Neural progenitor cell (in vitro differentiated cells): Measurements from ENCODE around the gene PEX11G. TPM values are rescaled to one million over a fixed set of nuclear protein-coding genes. Genes with fewer than 3 reads are reported as not detected.

Experiments
- DNase-seq: peaks from one replicate; pipeline ENCODE4 v3.0.0-alpha.2; 2016; ENCODE audit warnings: low spot score
- H2AFZ ChIP-seq: fragments of 200-600 bp; sonication (generic); replicated peaks from 2 replicates; pipeline ENCODE4 v1.6.1; 2016; ENCODE audit warnings: antibody characterized with exemption
- H3F3A ChIP-seq: fragments of 200-600 bp; sonication (generic); 2 replicates; pipeline ENCODE4 v1.6.1; 2016; ENCODE audit warnings: antibody characterized with exemption, low read depth
- H3K27ac ChIP-seq: fragments of 200-600 bp; sonication (generic); 2 replicates; pipeline ENCODE4 v1.5.1; 2016; ENCODE audit warnings: mild to moderate bottlenecking
- H3K27me3 ChIP-seq: fragments of 200-600 bp; sonication (generic); 2 replicates; pipeline ENCODE4 v1.6.1; 2016; ENCODE audit warnings: mild to moderate bottlenecking, moderate library complexity
- H3K36me3 ChIP-seq: fragments of 200-600 bp; sonication (generic); 2 replicates; pipeline ENCODE4 v1.5.1; 2016
- H3K4me1 ChIP-seq: fragments of 200-600 bp; sonication (generic); 2 replicates; pipeline ENCODE4 v1.6.1; 2016; ENCODE audit warnings: mixed run types
- H3K4me2 ChIP-seq: fragments of 200-600 bp; sonication (generic); 2 replicates; pipeline ENCODE4 v1.6.1; 2016
- H3K4me3 ChIP-seq: fragments of 200-600 bp; sonication (generic); 2 replicates; pipeline ENCODE4 v1.5.1; 2016
- H3K79me2 ChIP-seq: fragments of 200-600 bp; sonication (generic); 2 replicates; pipeline ENCODE4 v1.6.1; 2016; ENCODE audit warnings: low read depth
- H3K9ac ChIP-seq: fragments of 200-600 bp; sonication (generic); 2 replicates; pipeline ENCODE4 v1.6.1; 2016
- H3K9me3 ChIP-seq: fragments of 200-600 bp; sonication (generic); 2 replicates; pipeline ENCODE4 v1.5.1; 2016; ENCODE audit warnings: low read depth
- H4K20me1 ChIP-seq: fragments of 200-600 bp; sonication (generic); 2 replicates; pipeline ENCODE4 v1.6.1; 2016; ENCODE audit warnings: low read depth
- H3K27ac Mint-ChIP-seq: 3 replicates; pipeline ENCODE4 v1.8.0; 2021; ENCODE audit warnings: mixed read lengths
- H3K27me3 Mint-ChIP-seq: 2 replicates; pipeline ENCODE4 v1.8.0; 2022; ENCODE audit warnings: low read depth, mild to moderate bottlenecking, inconsistent platforms, moderate library complexity, mixed read lengths; ENCODE audit not compliant: insufficient read depth
- H3K36me3 Mint-ChIP-seq: 3 replicates; pipeline ENCODE4 v1.8.0; 2021; ENCODE audit warnings: mixed read lengths
- H3K4me1 Mint-ChIP-seq: 3 replicates; pipeline ENCODE4 v1.8.0; 2021; ENCODE audit warnings: mixed read lengths
- H3K4me3 Mint-ChIP-seq: 3 replicates; pipeline ENCODE4 v1.8.0; 2021; ENCODE audit warnings: mild to moderate bottlenecking, moderate library complexity, mixed read lengths
- H3K9me3 Mint-ChIP-seq: 3 replicates; pipeline ENCODE4 v1.8.0; 2020; ENCODE audit warnings: mixed read lengths
- EZH2 ChIP-seq: fragments of 200-600 bp; sonication (generic); IDR thresholded peaks from 2 replicates; pipeline ENCODE4 v1.6.1; 2017; ENCODE audit warnings: antibody characterized with exemption, mild to moderate bottlenecking, moderate library complexity
- EZH2phosphoT487 ChIP-seq: fragments of 200-600 bp; sonication (generic); IDR thresholded peaks from 2 replicates; pipeline ENCODE4 v1.6.1; 2017; ENCODE audit warnings: antibody characterized with exemption
- total RNA-seq: library from RNA; depleted of rRNA; stranded (reverse); fragments of >200 nt; gene quantifications from 2 replicates; pipeline ENCODE4 v1.2.3, GENCODE V29; 2015; ENCODE audit warnings: low replicate concordance
- TF ChIP-seq, protein P1 (sequence below): fragments of 200-600 bp; sonication (generic); IDR thresholded peaks from 2 replicates; pipeline ENCODE4 v1.5.1; 2017; ENCODE audit warnings: antibody characterized with exemption, mild to moderate bottlenecking

PEX11G gene
- total RNA-seq, 1 donor from 2014 or later: 1.0 TPM

GRCh38 chr19:7456964-7457541, 31.8 kb downstream of the PEX11G start:
- Histone ChIP-seq H3K79me2 (no peaks in the 10 kb centered on the region), H3F3A (no peaks in the 10 kb centered on the region), H3K9me3 (no peaks in the 10 kb centered on the region), H2AFZ (no peak overlapping the region), H3K4me3 (no peak overlapping the region), H3K27ac (no peak overlapping the region), H3K4me1 (no peaks in the 10 kb centered on the region), H3K36me3 (peaks cover 6% of the 10 kb centered on the region), H4K20me1 (no peaks in the 10 kb centered on the region), H3K9ac (no peak overlapping the region), H3K4me2 (no peak overlapping the region), H3K27me3 (no peaks in the 10 kb centered on the region)
- H3K36me3 Mint-ChIP-seq: peaks cover 43% of the 10 kb centered on the region
- H3K27me3 Mint-ChIP-seq: peaks cover 5% of the 10 kb centered on the region
- H3K27ac Mint-ChIP-seq: no peak overlapping the region
- DNase-seq: no peak
- TF ChIP-seq EZH2 (no peak), EZH2phosphoT487 (no peak)
- TF ChIP-seq, protein P1, sequence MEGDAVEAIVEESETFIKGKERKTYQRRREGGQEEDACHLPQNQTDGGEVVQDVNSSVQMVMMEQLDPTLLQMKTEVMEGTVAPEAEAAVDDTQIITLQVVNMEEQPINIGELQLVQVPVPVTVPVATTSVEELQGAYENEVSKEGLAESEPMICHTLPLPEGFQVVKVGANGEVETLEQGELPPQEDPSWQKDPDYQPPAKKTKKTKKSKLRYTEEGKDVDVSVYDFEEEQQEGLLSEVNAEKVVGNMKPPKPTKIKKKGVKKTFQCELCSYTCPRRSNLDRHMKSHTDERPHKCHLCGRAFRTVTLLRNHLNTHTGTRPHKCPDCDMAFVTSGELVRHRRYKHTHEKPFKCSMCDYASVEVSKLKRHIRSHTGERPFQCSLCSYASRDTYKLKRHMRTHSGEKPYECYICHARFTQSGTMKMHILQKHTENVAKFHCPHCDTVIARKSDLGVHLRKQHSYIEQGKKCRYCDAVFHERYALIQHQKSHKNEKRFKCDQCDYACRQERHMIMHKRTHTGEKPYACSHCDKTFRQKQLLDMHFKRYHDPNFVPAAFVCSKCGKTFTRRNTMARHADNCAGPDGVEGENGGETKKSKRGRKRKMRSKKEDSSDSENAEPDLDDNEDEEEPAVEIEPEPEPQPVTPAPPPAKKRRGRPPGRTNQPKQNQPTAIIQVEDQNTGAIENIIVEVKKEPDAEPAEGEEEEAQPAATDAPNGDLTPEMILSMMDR: no peak
- H3K9me3 Mint-ChIP-seq: peaks cover 23% of the 10 kb centered on the region
- no peaks in the 10 kb centered on the region for H3K4me1 Mint-ChIP-seq
- H3K4me3 Mint-ChIP-seq: no peak overlapping the region

DNA sequence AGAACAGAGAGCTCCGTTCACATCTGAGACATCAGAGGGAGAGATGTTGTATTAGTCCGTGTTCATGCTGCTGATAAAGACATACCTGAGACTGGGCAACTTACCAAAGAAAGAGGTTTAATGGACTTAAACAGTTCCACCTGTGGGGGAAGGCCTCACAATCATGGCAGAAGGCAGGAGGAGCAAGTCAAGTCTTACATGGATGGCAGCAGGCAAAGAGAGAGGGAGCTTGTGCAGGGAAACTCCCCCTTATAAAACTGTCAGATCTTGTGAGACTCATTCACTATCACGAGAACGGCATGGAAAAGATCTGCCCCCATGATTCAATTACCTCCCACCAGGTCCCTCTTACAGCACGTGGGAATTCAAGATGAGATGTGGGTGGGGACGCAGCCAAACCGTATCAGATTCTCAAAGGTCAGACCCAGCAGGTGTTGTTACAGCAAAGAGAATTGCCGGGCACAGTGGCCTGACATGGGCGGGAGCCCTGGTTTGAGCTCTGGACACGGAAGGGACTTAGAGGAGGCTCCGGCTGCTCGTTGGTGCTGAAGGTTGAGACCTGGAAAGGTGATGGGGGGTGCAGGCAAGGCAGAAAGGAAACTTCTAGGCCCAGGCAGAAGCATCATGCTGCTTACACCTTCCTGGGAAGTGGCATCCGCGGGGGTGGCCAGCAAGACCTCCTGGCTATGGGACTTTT, 33.1 kb downstream of the PEX11G start:
- Mint-ChIP-seq H3K9me3 (peaks cover 29% of the 10 kb centered on the region), H3K4me3 (no peak overlapping the region), H3K4me1 (no peaks in the 10 kb centered on the region), H3K27me3 (peaks cover 5% of the 10 kb centered on the region), H3K36me3 (peaks cover 49% of the 10 kb centered on the region), H3K27ac (no peak overlapping the region)
- H3K27me3 ChIP-seq: no peaks in the 10 kb centered on the region
- H3K9ac ChIP-seq: no peak overlapping the region
- no peak overlapping the region for H3K4me3 ChIP-seq
- no peaks in the 10 kb centered on the region for H4K20me1 ChIP-seq
- TF ChIP-seq, protein P1: no peak
- no peak for TF ChIP-seq EZH2
- no peak for TF ChIP-seq EZH2phosphoT487
- H3K4me1 ChIP-seq: no peaks in the 10 kb centered on the region
- no peaks in the 10 kb centered on the region for H3K79me2 ChIP-seq
- no peaks in the 10 kb centered on the region for H3F3A ChIP-seq
- no peak for DNase-seq
- no peak overlapping the region for H3K4me2 ChIP-seq
- H3K9me3 ChIP-seq: no peaks in the 10 kb centered on the region
- no peak overlapping the region for H3K27ac ChIP-seq
- peaks cover 6% of the 10 kb centered on the region for H3K36me3 ChIP-seq
- H2AFZ ChIP-seq: no peak overlapping the region

DNA sequence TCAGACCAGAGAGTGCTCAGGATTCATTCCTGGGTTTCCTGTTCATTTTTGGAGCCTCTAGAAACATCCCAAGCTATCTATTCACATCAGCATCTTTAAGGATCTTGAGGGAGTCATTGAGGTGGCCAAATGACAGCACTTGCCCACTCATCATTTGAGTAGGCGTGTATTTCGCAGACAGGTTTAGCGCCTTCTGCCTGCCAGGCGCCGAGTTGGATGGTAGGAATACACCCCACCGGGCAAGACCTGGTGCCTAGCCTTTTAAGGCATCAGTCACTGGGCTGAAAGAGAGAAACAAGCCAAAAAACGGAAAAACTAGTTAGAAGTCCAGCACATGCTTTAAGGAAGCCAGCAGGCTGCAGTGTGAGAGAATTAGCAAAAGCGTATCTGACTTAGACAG, 33.8 kb downstream of the PEX11G start:
- Mint-ChIP-seq H3K27ac (no peak overlapping the region), H3K36me3 (peaks cover 53% of the 10 kb centered on the region), H3K4me3 (no peak overlapping the region), H3K27me3 (peaks cover 5% of the 10 kb centered on the region), H3K4me1 (no peaks in the 10 kb centered on the region), H3K9me3 (peaks cover 36% of the 10 kb centered on the region)
- Histone ChIP-seq H3K4me1 (no peaks in the 10 kb centered on the region), H3F3A (no peaks in the 10 kb centered on the region), H4K20me1 (no peaks in the 10 kb centered on the region), H3K9ac (no peak overlapping the region), H3K9me3 (no peaks in the 10 kb centered on the region), H2AFZ (no peak overlapping the region), H3K4me2 (no peak overlapping the region), H3K79me2 (no peaks in the 10 kb centered on the region), H3K27ac (no peak overlapping the region), H3K36me3 (peaks cover 6% of the 10 kb centered on the region), H3K4me3 (no peak overlapping the region), H3K27me3 (no peaks in the 10 kb centered on the region)
- DNase-seq: no peak
- TF ChIP-seq, protein P1: no peak
- TF ChIP-seq EZH2: no peak
- no peak for TF ChIP-seq EZH2phosphoT487
